BE2C (cell line): ENCODE results near the gene BAHD1.

ENCODE experiments used
- DNase-seq: peaks from one replicate; pipeline ENCODE4 v3.0.0-alpha.2; 2020
- H3K27me3 ChIP-seq: fragments of 250-450 bp; sonication (Bioruptor Pico); 2 replicates; pipeline ENCODE4 v1.5.1; 2020; ENCODE audit warnings: mild to moderate bottlenecking
- H3K36me3 ChIP-seq: fragments of 250-450 bp; sonication (Bioruptor Pico); 2 replicates; pipeline ENCODE4 v1.5.1; 2020; ENCODE audit warnings: mild to moderate bottlenecking
- H3K4me1 ChIP-seq: fragments of 250-450 bp; sonication (Bioruptor Pico); 2 replicates; pipeline ENCODE4 v1.5.1; 2020
- H3K4me3 ChIP-seq: 2 replicates; pipeline ENCODE4 v1.5.1; 2011; ENCODE audit warnings: low read depth, low read length
- H3K9me3 ChIP-seq: fragments of 250-450 bp; sonication (Bioruptor Pico); 2 replicates; pipeline ENCODE4 v1.5.1; 2020
- CTCF ChIP-seq: IDR thresholded peaks from 2 replicates; pipeline ENCODE4 v1.5.1; 2012; ENCODE audit warnings: mild to moderate bottlenecking, low read depth, low read length

Gene BAHD1

DNA sequence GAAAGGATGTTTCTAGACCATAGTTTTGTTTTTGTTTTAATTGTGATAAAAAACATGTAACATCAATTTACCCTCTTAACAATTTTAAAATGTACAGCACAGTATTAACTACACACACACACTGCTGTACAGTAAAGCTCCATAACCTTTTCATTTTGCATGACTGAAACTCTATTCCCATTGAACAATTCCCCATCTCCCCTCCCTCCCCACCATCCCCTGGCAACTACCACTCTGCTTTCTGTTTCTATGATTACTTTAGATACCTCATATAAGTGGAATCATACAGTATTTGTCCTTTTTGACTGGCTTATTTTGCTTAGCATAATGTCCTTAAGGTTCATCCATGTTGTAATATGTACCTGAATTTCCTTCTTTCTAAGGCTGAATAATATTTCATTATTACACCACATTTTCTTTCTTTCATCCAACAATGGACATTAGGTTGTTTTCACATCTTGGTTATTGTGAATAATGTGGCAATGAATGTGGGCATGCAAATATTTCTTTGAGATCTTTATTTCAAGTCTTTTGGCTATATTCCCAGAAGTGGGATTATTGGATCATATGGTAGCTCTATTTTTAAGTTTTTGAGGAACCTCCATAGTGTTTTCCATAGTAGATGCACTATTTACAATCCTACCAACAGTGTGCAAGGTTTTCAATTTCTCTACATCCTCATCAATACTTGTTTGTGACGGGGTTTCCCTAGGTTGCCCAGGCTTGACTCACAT, 40.8 kb downstream of the BAHD1 start:
- Histone ChIP-seq H3K4me1 (no peaks in the 10 kb centered on the region), H3K9me3 (no peaks in the 10 kb centered on the region), H3K36me3 (no peaks in the 10 kb centered on the region), H3K27me3 (no peaks in the 10 kb centered on the region), H3K4me3 (no peak overlapping the region)
- DNase-seq, result no peak
- no peak for TF ChIP-seq CTCF

- Histone ChIP-seq H3K9me3 (no peaks in the 10 kb centered on the region), H3K27me3 (no peaks in the 10 kb centered on the region), H3K4me1 (no peaks in the 10 kb centered on the region), H3K4me3 (no peak overlapping the region), H3K36me3 (no peaks in the 10 kb centered on the region)
- no peak for DNase-seq
- TF ChIP-seq CTCF, result no peak
Observed at GRCh38 chr15:40483919-40484318, 43.2 kb downstream of the BAHD1 start.

DNA sequence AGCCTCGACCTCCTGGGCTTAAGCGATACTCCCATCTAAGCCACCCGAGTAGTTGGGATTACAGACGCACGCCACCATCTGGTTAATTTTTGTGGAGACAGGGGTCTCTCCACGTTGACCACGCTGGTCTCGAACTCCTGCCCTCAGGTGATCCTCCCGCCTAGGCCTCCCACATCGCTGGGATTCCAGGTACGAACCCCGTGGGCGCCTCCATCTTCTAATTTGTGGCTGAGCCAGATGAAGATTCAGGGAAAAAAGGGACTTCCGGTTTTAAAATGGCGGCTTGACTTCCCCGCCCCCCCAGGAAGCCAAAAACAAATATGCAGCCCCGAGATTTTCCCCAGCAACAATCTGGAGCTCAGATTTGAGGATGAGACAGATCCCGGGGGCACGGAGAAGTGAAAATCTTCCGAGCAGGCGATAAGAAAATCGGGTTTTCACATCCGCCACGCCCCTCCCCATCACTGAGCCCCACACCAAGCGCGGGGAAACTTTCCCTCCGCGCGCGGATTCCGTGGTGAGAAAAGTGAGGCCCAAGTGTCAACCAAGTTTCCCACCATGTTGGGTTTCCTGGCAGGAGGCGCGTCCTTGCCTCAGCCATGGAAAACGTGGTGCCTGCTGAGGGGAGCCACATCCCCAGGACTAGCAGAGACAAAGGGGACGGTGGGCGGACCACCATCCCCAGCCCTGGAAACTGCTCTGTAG, 45.5 kb downstream of the BAHD1 start:
- H3K4me1 ChIP-seq, result no peaks in the 10 kb centered on the region
- no peak for DNase-seq
- no peak overlapping the region for H3K4me3 ChIP-seq
- no peak for TF ChIP-seq CTCF
- no peaks in the 10 kb centered on the region for H3K9me3 ChIP-seq
- H3K36me3 ChIP-seq, result no peaks in the 10 kb centered on the region
- H3K27me3 ChIP-seq, result no peaks in the 10 kb centered on the region

- TF ChIP-seq CTCF, result no peak
- Histone ChIP-seq H3K4me3 (no peak overlapping the region), H3K9me3 (no peaks in the 10 kb centered on the region), H3K36me3 (no peaks in the 10 kb centered on the region), H3K27me3 (no peaks in the 10 kb centered on the region), H3K4me1 (no peaks in the 10 kb centered on the region)
- DNase-seq, result no peak
Observed at GRCh38 chr15:40487816-40488682, 47.3 kb downstream of the BAHD1 start.

DNA sequence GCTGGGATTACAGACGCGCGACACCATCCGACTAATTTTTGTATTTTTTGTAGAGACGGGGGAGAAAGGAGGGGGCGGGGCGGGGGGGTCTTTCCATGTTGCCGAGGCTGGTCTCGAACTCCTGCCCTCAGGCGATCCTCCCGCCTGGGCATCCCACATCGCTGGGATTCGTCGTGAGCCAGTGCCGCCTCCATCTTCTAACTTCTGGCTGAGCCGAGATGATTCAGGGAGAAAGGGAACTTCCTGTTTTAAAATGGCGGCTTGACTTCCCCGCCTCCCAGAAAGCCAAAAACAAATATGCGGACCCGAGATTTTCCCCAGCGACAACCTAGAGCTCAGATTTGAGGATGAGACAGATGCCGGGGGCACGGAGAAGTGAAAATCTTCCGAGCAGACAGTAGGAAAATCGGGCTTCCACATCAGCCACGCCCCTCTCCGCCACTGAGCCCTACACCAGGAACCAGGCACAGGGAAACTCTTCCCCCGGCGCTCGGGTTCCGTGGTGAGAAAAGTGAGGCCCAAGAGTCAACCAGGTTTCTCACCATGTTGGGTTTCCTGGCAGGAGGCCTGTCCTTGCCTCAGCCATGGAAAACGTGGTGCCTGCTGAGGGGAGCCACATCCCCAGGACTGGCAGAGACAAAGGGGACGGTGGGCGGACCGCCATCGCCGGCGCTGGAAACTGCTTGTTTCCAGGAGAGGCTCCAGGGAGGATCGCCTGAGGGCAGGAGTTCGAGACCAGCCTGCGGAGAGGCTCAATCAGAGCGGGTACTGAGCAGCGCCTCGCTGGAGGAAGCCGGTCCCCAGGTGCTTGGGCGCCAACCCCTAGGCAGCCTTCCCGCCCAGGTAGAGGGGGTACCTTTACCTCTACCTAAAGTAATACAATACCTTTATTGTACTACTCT, 48.8 kb downstream of the BAHD1 start:
- H3K9me3 ChIP-seq, result no peaks in the 10 kb centered on the region
- H3K4me1 ChIP-seq, result no peaks in the 10 kb centered on the region
- TF ChIP-seq CTCF, result no peak
- DNase-seq, result no peak
- no peaks in the 10 kb centered on the region for H3K27me3 ChIP-seq
- no peak overlapping the region for H3K4me3 ChIP-seq
- no peaks in the 10 kb centered on the region for H3K36me3 ChIP-seq
